Spleen (tissue), 11 donors: ENCODE measurements around the gene FAM110A. TPM values are rescaled to one million over a fixed set of nuclear protein-coding genes. Genes with fewer than 3 reads are reported as not detected.
"Not testable (repeated sequence)": the region's sequence is repeated elsewhere in the genome, so short reads cannot be mapped to it uniquely, and the experiment has no call there.

Experiments
- DNase-seq: peaks from one replicate; pipeline ENCODE4 v3.0.0-alpha.2; 2020
- H3K27ac ChIP-seq, 8 donors: fragments of 200-600 bp; sonication (generic) in 7 of 8; 1 replicate in 4 of 8; 2 replicates in 4 of 8; pipeline versions ENCODE4 v1.5.0 to v1.8.0; 2016 to 2021; ENCODE audit warnings: inconsistent platforms in 4 of 8, mild to moderate bottlenecking in 4 of 8, moderate library complexity in 1 of 8
- H3K27me3 ChIP-seq, 7 donors: fragments of 200-600 bp; sonication (generic) in 6 of 7; replicated peaks in 1 of 7; 1 replicate in 4 of 7; 2 replicates in 3 of 7; pipeline versions ENCODE4 v1.5.0 to v1.8.0; 2016 to 2021; ENCODE audit warnings: inconsistent platforms in 3 of 7, mild to moderate bottlenecking in 1 of 7
- H3K36me3 ChIP-seq, 6 donors: fragments of 200-600 bp; sonication (generic) in 5 of 6; 1 replicate in 4 of 6; 2 replicates in 2 of 6; pipeline versions ENCODE4 v1.5.0 to v1.8.0; 2016 to 2021; ENCODE audit warnings: inconsistent platforms in 2 of 6
- H3K4me1 ChIP-seq, 6 donors: fragments of 200-600 bp; sonication (generic) in 5 of 6; 1 replicate in 3 of 6; 2 replicates in 3 of 6; pipeline versions ENCODE4 v1.5.0 to v1.8.0; 2016 to 2021; ENCODE audit warnings: inconsistent platforms in 3 of 6
- H3K4me3 ChIP-seq, 8 donors: fragments of 200-600 bp; sonication (generic) in 7 of 8; 1 replicate in 4 of 8; 2 replicates in 4 of 8; pipeline versions ENCODE4 v1.5.0 to v1.8.0; 2016 to 2021; ENCODE audit warnings: inconsistent platforms in 4 of 8, mild to moderate bottlenecking in 4 of 8, moderate library complexity in 2 of 8
- H3K9me3 ChIP-seq, 8 donors: fragments of 200-600 bp; sonication (generic) in 7 of 8; 1 replicate in 4 of 8; 2 replicates in 4 of 8; pipeline versions ENCODE4 v1.5.0 to v1.8.0; 2016 to 2021; ENCODE audit warnings: inconsistent platforms in 4 of 8
- POLR2A ChIP-seq, 3 donors: fragments of 450-650 bp; IDR thresholded peaks; one replicate each; pipeline ENCODE4 v1.5.1; 2017; ENCODE audit warnings: antibody characterized with exemption in 3 of 3, mild to moderate bottlenecking in 1 of 3
- POLR2AphosphoS5 ChIP-seq, 3 donors: sonication (generic); formaldehyde crosslinking; IDR thresholded peaks; one replicate each; pipeline ENCODE4 v1.5.1; 2017; ENCODE audit warnings: antibody characterized with exemption in 3 of 3
- WGBS, 5 donors: extraction: QIAGEN DNeasy Blood & Tissue Kit in 3 of 5; methylation state at CpG; one replicate each; pipeline versions ENCODE4 v1.1.5 to v1.1.7; 2013 to 2018; 5-methylcytosine and 5-hydroxymethylcytosine counted together
- intact Hi-C: fragments of 100-400 bp; cut with DNase I; formaldehyde crosslinking; loops from one replicate; pipeline ENCODE4 v1.15.0; 2023; ENCODE audit warnings: low total_unique reads
- polyA plus RNA-seq, 3 donors: library from polyadenylated mRNA; stranded (reverse); fragments of 200-250 nt; gene quantifications; one replicate each; pipeline ENCODE4 v1.2.1, GENCODE V29; 2013
- total RNA-seq, 7 donors: library from RNA; depleted of rRNA in 3 of 7; stranded (reverse); fragments of >200 nt in 3 of 7; fragmentation: NEBNext Ultra II Directional in 4 of 7; extraction: Animal tissue kit (Norgen Biotek cat#: 25700) in 4 of 7; gene quantifications; one replicate each; pipeline versions ENCODE4 v1.1.0 to v1.2.1, GENCODE V29; 2016 to 2021
- TF ChIP-seq, protein P1 (sequence below), 11 experiments: fragments of 200-600 bp in 7 of 11; fragments of 450-650 bp in 4 of 11; sonication (generic) in 4 of 11; IDR thresholded peaks in 8 of 11; conservative IDR thresholded peaks in 3 of 11; 1 replicate in 7 of 11; 2 replicates in 4 of 11; pipeline versions ENCODE4 v1.4.0 to v1.8.0; 2016 to 2021; ENCODE audit warnings: antibody characterized with exemption in 11 of 11, inconsistent platforms in 4 of 11, mild to moderate bottlenecking in 1 of 11
- donor health status: healthy with polysubstance abuse.
- donor health status: DM: no; HTN: no; CAD: no; lungs with moderate emphysema.
- donor health status: DM: no; HTN: no; CAD: no.
- donor health status: Bipolar disorder and iron deficiency.
- donor health status: healthy.
- donor health status: DM: no; HTN: no; CAD: no.
- donor health status: DM: yes; HTN: yes; CAD: no.

The FAM110A gene
- total and polyA plus RNA-seq, 10 donors = 11.3 to 32.0 (median 23.2) TPM

DNA sequence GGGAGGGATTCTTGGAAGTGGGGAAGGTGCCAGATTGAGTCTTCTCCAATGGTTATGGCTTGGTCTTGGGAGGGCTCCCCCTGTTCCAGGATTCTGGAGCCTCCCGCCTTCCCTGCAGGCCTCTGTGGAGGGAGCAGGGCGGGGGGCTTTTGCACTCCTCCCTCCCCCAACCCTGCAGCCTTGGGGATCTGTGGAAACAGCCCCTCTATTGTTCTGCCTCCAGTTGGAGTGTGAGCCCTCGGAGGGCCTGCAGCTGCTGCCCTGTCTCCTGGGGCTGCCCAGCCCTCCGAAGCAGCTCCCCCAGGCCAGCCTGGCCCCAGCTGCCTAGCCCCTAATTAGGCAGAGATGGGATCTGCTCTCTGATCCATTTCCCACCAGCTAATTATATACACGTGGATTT lies 14.7 kb downstream of the FAM110A start:
- no peaks in the 10 kb centered on the region for H3K27me3 ChIP-seq
- H3K36me3 ChIP-seq = peaks cover 0 to 33% (median 2%) of the 10 kb centered on the region in 6 donors
- TF ChIP-seq POLR2A (IDR thresholded peaks at IDR 0.05) = no peak
- TF ChIP-seq POLR2AphosphoS5 (IDR thresholded peaks at IDR 0.05) = no peak
- TF ChIP-seq, protein P1, sequence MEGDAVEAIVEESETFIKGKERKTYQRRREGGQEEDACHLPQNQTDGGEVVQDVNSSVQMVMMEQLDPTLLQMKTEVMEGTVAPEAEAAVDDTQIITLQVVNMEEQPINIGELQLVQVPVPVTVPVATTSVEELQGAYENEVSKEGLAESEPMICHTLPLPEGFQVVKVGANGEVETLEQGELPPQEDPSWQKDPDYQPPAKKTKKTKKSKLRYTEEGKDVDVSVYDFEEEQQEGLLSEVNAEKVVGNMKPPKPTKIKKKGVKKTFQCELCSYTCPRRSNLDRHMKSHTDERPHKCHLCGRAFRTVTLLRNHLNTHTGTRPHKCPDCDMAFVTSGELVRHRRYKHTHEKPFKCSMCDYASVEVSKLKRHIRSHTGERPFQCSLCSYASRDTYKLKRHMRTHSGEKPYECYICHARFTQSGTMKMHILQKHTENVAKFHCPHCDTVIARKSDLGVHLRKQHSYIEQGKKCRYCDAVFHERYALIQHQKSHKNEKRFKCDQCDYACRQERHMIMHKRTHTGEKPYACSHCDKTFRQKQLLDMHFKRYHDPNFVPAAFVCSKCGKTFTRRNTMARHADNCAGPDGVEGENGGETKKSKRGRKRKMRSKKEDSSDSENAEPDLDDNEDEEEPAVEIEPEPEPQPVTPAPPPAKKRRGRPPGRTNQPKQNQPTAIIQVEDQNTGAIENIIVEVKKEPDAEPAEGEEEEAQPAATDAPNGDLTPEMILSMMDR (IDR thresholded peaks at IDR 0.05 in 8 of 11, conservative IDR thresholded peaks at IDR 0.05 in 3 of 11) = no peak
- H3K27ac ChIP-seq = peak overlapping the region in 1 of 8 donors; percentile 87
- no peak for DNase-seq
- 73 to 94% (median 85%) methylated on average over 4 to 5 of the region's 5 CpGs for WGBS, 5 donors
- peaks cover 27 to 90% (median 50%) of the 10 kb centered on the region in 6 donors for H3K4me1 ChIP-seq
- no peaks in the 10 kb centered on the region for H3K9me3 ChIP-seq
- no peak overlapping the region for H3K4me3 ChIP-seq
- intact Hi-C loops = no loop called here

DNA sequence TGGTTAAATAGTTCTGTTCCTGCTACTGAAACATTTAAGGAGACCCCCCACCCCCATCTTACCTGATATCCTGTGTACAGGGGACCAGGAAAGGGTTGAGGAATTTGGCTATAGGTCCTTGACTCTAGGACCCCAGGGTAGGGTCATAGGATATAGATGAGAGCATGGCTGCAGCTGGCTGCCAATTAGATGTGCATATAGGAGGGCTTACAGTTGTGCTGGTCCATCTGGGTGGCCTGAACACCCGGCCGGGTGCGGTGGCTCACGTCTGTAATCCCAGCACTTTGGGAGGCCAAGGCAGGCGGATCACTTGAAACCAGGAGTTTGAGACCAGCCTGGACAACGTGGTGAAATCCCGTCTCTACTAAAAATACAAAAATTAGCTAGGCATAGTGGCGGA lies 15.2 kb downstream of the FAM110A start:
- 84 to 97% (median 92%) methylated on average over 8 of the region's 8 CpGs for WGBS, 5 donors
- H3K4me1 ChIP-seq = peaks cover 27 to 89% (median 46%) of the 10 kb centered on the region in 6 donors
- H3K4me3 ChIP-seq, H3K27ac ChIP-seq, intact Hi-C loops, DNase-seq, H3K9me3 ChIP-seq, H3K27me3 ChIP-seq: not testable (repeated sequence)
- H3K36me3 ChIP-seq = peaks cover 0 to 38% (median 2%) of the 10 kb centered on the region in 6 donors

DNA sequence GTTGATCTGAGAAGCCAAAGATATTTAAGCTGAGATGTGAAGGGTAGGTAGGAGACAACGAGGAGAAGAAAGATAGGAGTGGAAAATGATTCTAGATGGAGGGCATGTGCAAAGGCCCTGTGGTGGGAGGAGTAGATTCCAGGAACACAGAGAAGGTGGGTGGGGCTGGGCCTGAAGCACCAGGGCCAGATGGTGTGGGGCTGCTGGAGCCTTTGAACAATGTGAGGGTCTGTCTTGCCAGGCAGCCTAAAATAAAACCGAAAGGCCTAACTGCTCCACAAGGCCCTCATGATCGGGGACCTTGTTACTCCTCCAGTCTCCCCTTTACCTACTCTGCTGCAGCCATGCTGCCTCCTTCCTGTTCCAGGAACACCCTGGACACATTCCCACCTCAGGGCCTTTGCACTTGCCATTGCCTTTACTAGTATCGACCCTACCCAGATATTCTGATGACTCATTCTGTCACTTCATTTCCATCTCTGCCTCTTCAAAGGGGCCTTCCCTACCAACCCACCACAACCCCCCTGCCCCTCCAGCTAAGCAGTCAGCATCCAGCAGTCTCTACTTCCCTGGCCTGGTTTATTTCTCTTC lies 20.0 kb downstream of the FAM110A start:
- no peak for DNase-seq
- Histone ChIP-seq H3K36me3 (peaks cover 0 to 30% (median 2%) of the 10 kb centered on the region in 6 donors), H3K27me3 (no peaks in the 10 kb centered on the region), H3K9me3 (no peaks in the 10 kb centered on the region), H3K4me3 (no peak overlapping the region), H3K4me1 (peaks cover 0 to 76% (median 20%) of the 10 kb centered on the region in 6 donors), H3K27ac (no peak overlapping the region)
- 75 to 92% (median 84%) methylated on average over 4 of the region's 4 CpGs for WGBS, 5 donors
- TF ChIP-seq, protein P1 (IDR thresholded peaks at IDR 0.05 in 8 of 11, conservative IDR thresholded peaks at IDR 0.05 in 3 of 11) = no peak
- TF ChIP-seq POLR2AphosphoS5 (IDR thresholded peaks at IDR 0.05) (no peak), POLR2A (IDR thresholded peaks at IDR 0.05) (no peak)
- intact Hi-C loops = no loop called here

DNA sequence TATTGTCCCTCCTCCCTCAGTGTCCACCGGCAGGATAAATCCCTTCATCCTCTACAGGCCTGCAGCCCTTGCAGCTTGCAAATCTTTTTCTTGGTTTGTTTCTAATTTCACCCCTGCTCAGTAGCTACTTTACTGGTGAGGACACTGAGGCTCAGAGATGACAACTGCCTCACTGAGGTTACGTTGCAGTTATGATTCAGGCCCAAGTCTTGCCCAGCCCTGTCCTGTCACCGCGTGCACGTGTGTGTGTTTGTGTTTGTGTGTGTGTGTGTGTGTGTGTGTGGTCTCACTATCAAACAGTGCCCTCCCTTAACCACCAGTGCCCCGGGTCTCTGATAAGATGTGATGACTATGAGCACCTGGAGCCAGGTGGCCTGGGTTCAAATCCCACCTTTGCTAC lies 21.1 kb downstream of the FAM110A start:
- intact Hi-C loops = no loop called here
- no peaks in the 10 kb centered on the region for H3K9me3 ChIP-seq
- TF ChIP-seq POLR2AphosphoS5 (IDR thresholded peaks at IDR 0.05) (no peak), POLR2A (IDR thresholded peaks at IDR 0.05) (no peak)
- TF ChIP-seq, protein P1 (IDR thresholded peaks at IDR 0.05 in 8 of 11, conservative IDR thresholded peaks at IDR 0.05 in 3 of 11) = no peak
- WGBS, 5 donors = 64 to 77% (median 67%) methylated on average over 6 of the region's 6 CpGs
- no peaks in the 10 kb centered on the region for H3K27me3 ChIP-seq
- no peak overlapping the region for H3K4me3 ChIP-seq
- H3K27ac ChIP-seq = no peak overlapping the region
- DNase-seq = no peak
- H3K4me1 ChIP-seq = peaks cover 0 to 78% (median 24%) of the 10 kb centered on the region in 6 donors
- peaks cover 0 to 29% (median 2%) of the 10 kb centered on the region in 6 donors for H3K36me3 ChIP-seq
